Measurements from ENCODE around the gene C14orf132. TPM values are rescaled to one million over a fixed set of nuclear protein-coding genes. Genes with fewer than 3 reads are reported as not detected.
"Not testable (repeated sequence)": the region's sequence is repeated elsewhere in the genome, so short reads cannot be mapped to it uniquely, and the experiment has no call there.

Gene C14orf132
- polyA plus RNA-seq, 1 donor (not counting 4 experiments of a cell fraction or from before 2014, with no cell fraction given) = 1.3 TPM

DNA sequence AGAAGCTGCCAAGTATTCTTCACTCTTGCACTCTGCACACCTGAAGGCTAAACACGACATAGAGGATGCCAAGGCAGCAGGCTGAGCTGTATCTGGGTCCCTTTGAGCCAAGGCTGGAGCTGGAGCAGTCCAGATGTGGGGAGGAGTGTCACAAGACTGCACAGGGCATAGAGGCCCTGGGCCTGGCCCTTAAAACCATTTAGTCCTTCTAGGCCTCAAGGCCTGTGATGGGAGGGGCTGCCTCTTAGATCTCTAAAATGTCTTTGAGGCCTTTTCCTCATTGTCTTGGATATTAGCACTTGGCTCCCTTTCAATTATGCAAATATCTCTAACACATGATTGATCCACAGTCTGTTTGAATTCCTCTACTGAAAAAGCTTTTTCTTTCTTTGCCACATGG lies 28.0 kb upstream of the C14orf132 start:
- dilution Hi-C loops (cut with MboI; ENCODE audit: extremely low pct_ligation_motif_present, low sequenced_read_pairs) = no loop called here

DNA sequence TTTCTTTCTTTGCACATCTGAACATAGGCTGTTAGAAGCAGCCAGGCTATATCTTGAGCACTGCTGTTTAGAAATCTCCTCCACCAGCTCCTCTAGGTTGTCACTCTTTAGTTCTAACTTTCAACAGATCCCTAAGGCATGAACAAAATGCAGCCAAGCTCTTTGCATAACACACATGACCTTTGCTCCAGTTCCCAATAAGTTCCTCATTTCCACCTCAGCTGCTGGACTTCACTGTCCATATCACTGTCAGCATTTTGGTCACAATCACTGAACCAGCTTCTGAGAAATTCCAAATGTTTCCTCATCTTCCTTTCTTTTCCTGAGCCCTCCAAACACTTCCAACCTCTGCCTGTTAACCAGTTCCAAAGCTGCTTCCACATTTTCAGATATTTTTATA lies 27.6 kb upstream of the C14orf132 start:
- Histone ChIP-seq H3K4me1 (ENCODE audit: control insufficient read depth, extremely low read depth, insufficient read depth, low read length) (no peaks in the 10 kb centered on the region), H3K4me2 (ENCODE audit: control insufficient read depth, extremely low read depth, insufficient read depth, low read depth, low read length) (no peak overlapping the region), H4K20me1 (ENCODE audit: control insufficient read depth, extremely low read depth, insufficient read depth, low read length) (no peaks in the 10 kb centered on the region), H3K9ac (ENCODE audit: control insufficient read depth, extremely low read depth, insufficient read depth, low read length) (no peak overlapping the region), H3K9me3 (ENCODE audit: control insufficient read depth, low read depth, low read length) (no peaks in the 10 kb centered on the region), H3K79me2 (ENCODE audit: control insufficient read depth, insufficient read depth, low read length) (no peaks in the 10 kb centered on the region), H3K27me3 (ENCODE audit: control insufficient read depth, extremely low read depth, insufficient read depth, low read length) (no peaks in the 10 kb centered on the region), H3K9me1 (ENCODE audit: control insufficient read depth, extremely low read depth, insufficient read depth, low read length) (no peaks in the 10 kb centered on the region), H3K27ac (ENCODE audit: control insufficient read depth, insufficient read depth, low read length) (no peak overlapping the region), H2AFZ (ENCODE audit: control insufficient read depth, low read length) (no peak overlapping the region), H3K36me3 (ENCODE audit: control insufficient read depth in 2 of 2, extremely low read depth in 1 of 2, insufficient read depth in 2 of 2, low read length in 2 of 2) (no peaks in the 10 kb centered on the region), H3K4me3 (ENCODE audit: control insufficient read depth in 2 of 3, extremely low read depth in 1 of 3, insufficient read depth in 2 of 3, low read depth in 1 of 3, low read length in 3 of 3) (no peak overlapping the region)
- DNase-seq (ENCODE audit: low read depth, low spot score) (no peak), FAIRE-seq (no peak)
- TF ChIP-seq, protein P1, sequence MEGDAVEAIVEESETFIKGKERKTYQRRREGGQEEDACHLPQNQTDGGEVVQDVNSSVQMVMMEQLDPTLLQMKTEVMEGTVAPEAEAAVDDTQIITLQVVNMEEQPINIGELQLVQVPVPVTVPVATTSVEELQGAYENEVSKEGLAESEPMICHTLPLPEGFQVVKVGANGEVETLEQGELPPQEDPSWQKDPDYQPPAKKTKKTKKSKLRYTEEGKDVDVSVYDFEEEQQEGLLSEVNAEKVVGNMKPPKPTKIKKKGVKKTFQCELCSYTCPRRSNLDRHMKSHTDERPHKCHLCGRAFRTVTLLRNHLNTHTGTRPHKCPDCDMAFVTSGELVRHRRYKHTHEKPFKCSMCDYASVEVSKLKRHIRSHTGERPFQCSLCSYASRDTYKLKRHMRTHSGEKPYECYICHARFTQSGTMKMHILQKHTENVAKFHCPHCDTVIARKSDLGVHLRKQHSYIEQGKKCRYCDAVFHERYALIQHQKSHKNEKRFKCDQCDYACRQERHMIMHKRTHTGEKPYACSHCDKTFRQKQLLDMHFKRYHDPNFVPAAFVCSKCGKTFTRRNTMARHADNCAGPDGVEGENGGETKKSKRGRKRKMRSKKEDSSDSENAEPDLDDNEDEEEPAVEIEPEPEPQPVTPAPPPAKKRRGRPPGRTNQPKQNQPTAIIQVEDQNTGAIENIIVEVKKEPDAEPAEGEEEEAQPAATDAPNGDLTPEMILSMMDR (optimal IDR thresholded peaks at IDR 0.05 in 1 of 3, IDR thresholded peaks at IDR 0.05 in 1 of 3, conservative IDR thresholded peaks at IDR 0.05 in 1 of 3; ENCODE audit: extremely low read depth in 1 of 3, insufficient read depth in 2 of 3, low read length in 3 of 3) = no peak
- dilution Hi-C loops (cut with MboI; ENCODE audit: extremely low pct_ligation_motif_present, low sequenced_read_pairs) = no loop called here

More for the DNA sequence above, 28.0 kb upstream of the C14orf132 start:
- H3K9ac ChIP-seq (ENCODE audit: control insufficient read depth, extremely low read depth, insufficient read depth, low read length) = no peak overlapping the region
- H3K36me3 ChIP-seq (ENCODE audit: control insufficient read depth in 2 of 2, extremely low read depth in 1 of 2, insufficient read depth in 2 of 2, low read length in 2 of 2) = no peaks in the 10 kb centered on the region
- no peaks in the 10 kb centered on the region for H3K79me2 ChIP-seq (ENCODE audit: control insufficient read depth, insufficient read depth, low read length)
- H3K4me1 ChIP-seq (ENCODE audit: control insufficient read depth, extremely low read depth, insufficient read depth, low read length) = no peaks in the 10 kb centered on the region
- H3K4me2 ChIP-seq (ENCODE audit: control insufficient read depth, extremely low read depth, insufficient read depth, low read depth, low read length) = no peak overlapping the region
- FAIRE-seq = no peak
- no peaks in the 10 kb centered on the region for H3K27me3 ChIP-seq (ENCODE audit: control insufficient read depth, extremely low read depth, insufficient read depth, low read length)
- no peaks in the 10 kb centered on the region for H4K20me1 ChIP-seq (ENCODE audit: control insufficient read depth, extremely low read depth, insufficient read depth, low read length)
- no peaks in the 10 kb centered on the region for H3K9me3 ChIP-seq (ENCODE audit: control insufficient read depth, low read depth, low read length)
- H3K4me3 ChIP-seq (ENCODE audit: control insufficient read depth in 2 of 3, extremely low read depth in 1 of 3, insufficient read depth in 2 of 3, low read depth in 1 of 3, low read length in 3 of 3) = no peak overlapping the region
- DNase-seq (ENCODE audit: low read depth, low spot score) = no peak
- TF ChIP-seq, protein P1 (optimal IDR thresholded peaks at IDR 0.05 in 1 of 3, IDR thresholded peaks at IDR 0.05 in 1 of 3, conservative IDR thresholded peaks at IDR 0.05 in 1 of 3; ENCODE audit: extremely low read depth in 1 of 3, insufficient read depth in 2 of 3, low read length in 3 of 3) = no peak
- TF ChIP-seq EZH2 (IDR thresholded peaks at IDR 0.05; ENCODE audit: low read length) = no peak
- no peak overlapping the region for H3K27ac ChIP-seq (ENCODE audit: control insufficient read depth, insufficient read depth, low read length)
- H3K9me1 ChIP-seq (ENCODE audit: control insufficient read depth, extremely low read depth, insufficient read depth, low read length) = no peaks in the 10 kb centered on the region
- H2AFZ ChIP-seq (ENCODE audit: control insufficient read depth, low read length) = no peak overlapping the region

DNA sequence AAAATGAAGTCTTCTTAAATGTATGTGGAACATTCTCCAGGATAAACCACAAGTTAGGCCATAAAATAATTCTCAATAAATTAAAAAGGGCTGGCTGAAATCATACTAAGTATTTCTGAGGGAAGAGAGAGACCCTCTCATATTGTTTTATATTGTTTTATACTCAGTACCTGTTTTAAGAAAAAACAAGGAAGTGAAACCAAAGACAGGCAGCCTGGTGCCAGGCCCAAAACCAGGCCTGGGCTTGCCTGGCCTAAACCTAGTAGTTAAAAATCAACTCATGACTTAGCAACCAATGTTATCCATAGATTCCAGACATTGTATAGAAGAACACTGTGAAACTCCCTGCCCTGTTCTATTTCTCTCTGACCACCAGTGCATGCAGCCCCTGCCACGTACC lies 26.4 kb upstream of the C14orf132 start:
- H3K27ac ChIP-seq (ENCODE audit: control insufficient read depth, insufficient read depth, low read length); H3K4me1 ChIP-seq (ENCODE audit: control insufficient read depth, extremely low read depth, insufficient read depth, low read length); H3K9me1 ChIP-seq (ENCODE audit: control insufficient read depth, extremely low read depth, insufficient read depth, low read length); H3K9me3 ChIP-seq (ENCODE audit: control insufficient read depth, low read depth, low read length); dilution Hi-C loops (cut with MboI; ENCODE audit: extremely low pct_ligation_motif_present, low sequenced_read_pairs); H3K4me2 ChIP-seq (ENCODE audit: control insufficient read depth, extremely low read depth, insufficient read depth, low read depth, low read length); FAIRE-seq; H3K4me3 ChIP-seq (ENCODE audit: control insufficient read depth in 2 of 3, extremely low read depth in 1 of 3, insufficient read depth in 2 of 3, low read depth in 1 of 3, low read length in 3 of 3); DNase-seq (ENCODE audit: low read depth, low spot score); H3K27me3 ChIP-seq (ENCODE audit: control insufficient read depth, extremely low read depth, insufficient read depth, low read length); H3K36me3 ChIP-seq (ENCODE audit: control insufficient read depth in 2 of 2, extremely low read depth in 1 of 2, insufficient read depth in 2 of 2, low read length in 2 of 2); H3K79me2 ChIP-seq (ENCODE audit: control insufficient read depth, insufficient read depth, low read length); H3K9ac ChIP-seq (ENCODE audit: control insufficient read depth, extremely low read depth, insufficient read depth, low read length); H4K20me1 ChIP-seq (ENCODE audit: control insufficient read depth, extremely low read depth, insufficient read depth, low read length): not testable (repeated sequence)
- peak overlapping the region; percentile 39 for H2AFZ ChIP-seq (ENCODE audit: control insufficient read depth, low read length)

Measured in keratinocyte (primary cell).